ENCODE results near the gene C10orf90.

- TF ChIP-seq CTCF (IDR thresholded peaks at IDR 0.05) (no peak), POLR2A (IDR thresholded peaks at IDR 0.05) (no peak)
Measured at GRCh38 chr10:126667568-126667967, 2.9 kb downstream of the C10orf90 start.
